Left kidney (tissue), 2 donors: ENCODE data around the gene PDZD2. TPM values are rescaled to one million over a fixed set of nuclear protein-coding genes. Genes with fewer than 3 reads are reported as not detected.
"Not testable (repeated sequence)": the region's sequence is repeated elsewhere in the genome, so short reads cannot be mapped to it uniquely, and the experiment has no call there.

ENCODE experiments used
- DNase-seq: peaks from one replicate; pipeline ENCODE4 v3.0.0-alpha.2; 2013
- polyA plus RNA-seq: library from polyadenylated mRNA; unstranded; fragments of 120-200 nt; gene quantifications from one replicate; pipeline ENCODE4 v1.2.1, GENCODE V29; 2013; ENCODE audit not compliant: insufficient read length

PDZD2 gene
- polyA plus RNA-seq, 1 donor, result 22.1 TPM

GRCh38 chr5:32014096-32014745 is 375.3 kb downstream of the PDZD2 start:
- no peak for DNase-seq

- DNase-seq, result not testable (repeated sequence)
Observed at GRCh38 chr5:32015262-32015661, 376.3 kb downstream of the PDZD2 start.

- no peak for DNase-seq
Observed at GRCh38 chr5:32017692-32018367, 378.9 kb downstream of the PDZD2 start.

GRCh38 chr5:32018476-32019436 is 379.8 kb downstream of the PDZD2 start:
- no peak for DNase-seq

- no peak for DNase-seq
Observed at GRCh38 chr5:32020271-32020670, 381.3 kb downstream of the PDZD2 start.

- no peak for DNase-seq
Observed at GRCh38 chr5:32020946-32021345, 382.0 kb downstream of the PDZD2 start.

- DNase-seq, result no peak
Observed at GRCh38 chr5:32021771-32022170, 382.8 kb downstream of the PDZD2 start.

- DNase-seq, result no peak
Observed at GRCh38 chr5:32022638-32023037, 383.7 kb downstream of the PDZD2 start.

- DNase-seq, result no peak
Observed at GRCh38 chr5:32023816-32024215, 384.9 kb downstream of the PDZD2 start.

GRCh38 chr5:32024751-32025150 is 385.8 kb downstream of the PDZD2 start:
- DNase-seq, result no peak

- DNase-seq, result no peak
Observed at GRCh38 chr5:32027093-32027716, 388.3 kb downstream of the PDZD2 start.

- DNase-seq, result peak; percentile 53
Observed at GRCh38 chr5:32027717-32028458, 389.0 kb downstream of the PDZD2 start.

- no peak for DNase-seq
Observed at GRCh38 chr5:32029261-32029660, 390.3 kb downstream of the PDZD2 start.

- DNase-seq, result no peak
Observed at GRCh38 chr5:32029781-32030180, 390.9 kb downstream of the PDZD2 start.

GRCh38 chr5:32030222-32030621 is 391.3 kb downstream of the PDZD2 start:
- no peak for DNase-seq

GRCh38 chr5:32030686-32031085 is 391.8 kb downstream of the PDZD2 start:
- no peak for DNase-seq

GRCh38 chr5:32031089-32031488 is 392.2 kb downstream of the PDZD2 start:
- DNase-seq, result no peak

- no peak for DNase-seq
Observed at GRCh38 chr5:32038523-32038922, 399.6 kb downstream of the PDZD2 start.

- not testable (repeated sequence) for DNase-seq
Observed at GRCh38 chr5:32039133-32039532, 400.2 kb downstream of the PDZD2 start.

- not testable (repeated sequence) for DNase-seq
Observed at GRCh38 chr5:32039601-32040000, 400.7 kb downstream of the PDZD2 start.

- DNase-seq, result not testable (repeated sequence)
Observed at GRCh38 chr5:32040181-32040695, 401.3 kb downstream of the PDZD2 start.
